ENCODE measurements around the gene CDCP2.

The CDCP2 gene

GRCh38 chr1:54152696-54153095 lies at the start of gene CDCP2:
TSS of gene CDCP2 (minus strand) at chr1:54153000. CDS start at chr1:54152922, 78 bp downstream.
- TF ChIP-seq CTCF (IDR thresholded peaks at IDR 0.05): no peak

GRCh38 chr1:54200519-54200997 lies 47.8 kb upstream of the CDCP2 start:
- no peak for TF ChIP-seq CTCF (IDR thresholded peaks at IDR 0.05)

GRCh38 chr1:54199765-54200518 lies 47.1 kb upstream of the CDCP2 start, which contains the start of the genes CYB5RL and MRPL37:
TSS of gene CYB5RL (minus strand) at chr1:54200030. CDS start at chr1:54195616, 4,414 bp downstream.
TSS of gene MRPL37 (plus strand) at chr1:54200167. CDS start at chr1:54200244, 77 bp downstream.
- TF ChIP-seq CTCF (IDR thresholded peaks at IDR 0.05): no peak

GRCh38 chr1:54199151-54199764 lies 46.5 kb upstream of the CDCP2 start:
- TF ChIP-seq CTCF (IDR thresholded peaks at IDR 0.05): no peak

GRCh38 chr1:54193453-54193852 lies 40.7 kb upstream of the CDCP2 start:
- TF ChIP-seq CTCF (IDR thresholded peaks at IDR 0.05): no peak

GRCh38 chr1:54191525-54191924 lies 38.7 kb upstream of the CDCP2 start:
- no peak for TF ChIP-seq CTCF (IDR thresholded peaks at IDR 0.05)

GRCh38 chr1:54190526-54190925 lies 37.7 kb upstream of the CDCP2 start:
- TF ChIP-seq CTCF (IDR thresholded peaks at IDR 0.05): no peak

Measured in LNCAP (cell line).